Measurements from ENCODE around the gene AK8.

DNA sequence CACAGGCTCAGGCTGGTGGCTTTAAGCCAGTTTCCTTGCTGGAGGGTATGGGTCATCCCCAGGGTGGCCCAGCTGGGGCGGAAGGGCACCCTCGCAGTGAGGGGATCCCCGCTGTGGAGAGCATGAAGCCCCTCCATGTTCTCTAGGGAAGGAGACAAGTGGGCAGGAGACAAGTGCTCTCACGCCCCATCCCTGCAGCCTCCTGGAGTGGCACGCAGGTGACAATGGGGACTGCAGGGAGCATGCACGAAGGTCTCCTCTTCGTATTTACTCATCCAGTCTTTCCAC is 124.5 kb downstream of the AK8 start:
- TF ChIP-seq, protein P1, sequence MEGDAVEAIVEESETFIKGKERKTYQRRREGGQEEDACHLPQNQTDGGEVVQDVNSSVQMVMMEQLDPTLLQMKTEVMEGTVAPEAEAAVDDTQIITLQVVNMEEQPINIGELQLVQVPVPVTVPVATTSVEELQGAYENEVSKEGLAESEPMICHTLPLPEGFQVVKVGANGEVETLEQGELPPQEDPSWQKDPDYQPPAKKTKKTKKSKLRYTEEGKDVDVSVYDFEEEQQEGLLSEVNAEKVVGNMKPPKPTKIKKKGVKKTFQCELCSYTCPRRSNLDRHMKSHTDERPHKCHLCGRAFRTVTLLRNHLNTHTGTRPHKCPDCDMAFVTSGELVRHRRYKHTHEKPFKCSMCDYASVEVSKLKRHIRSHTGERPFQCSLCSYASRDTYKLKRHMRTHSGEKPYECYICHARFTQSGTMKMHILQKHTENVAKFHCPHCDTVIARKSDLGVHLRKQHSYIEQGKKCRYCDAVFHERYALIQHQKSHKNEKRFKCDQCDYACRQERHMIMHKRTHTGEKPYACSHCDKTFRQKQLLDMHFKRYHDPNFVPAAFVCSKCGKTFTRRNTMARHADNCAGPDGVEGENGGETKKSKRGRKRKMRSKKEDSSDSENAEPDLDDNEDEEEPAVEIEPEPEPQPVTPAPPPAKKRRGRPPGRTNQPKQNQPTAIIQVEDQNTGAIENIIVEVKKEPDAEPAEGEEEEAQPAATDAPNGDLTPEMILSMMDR (IDR thresholded peaks at IDR 0.05), result no peak
- no peak for TF ChIP-seq EP300 (IDR thresholded peaks at IDR 0.05)
